ENCODE data around the gene MTCL1.

MTCL1 gene

GRCh38 chr18:8849696-8850095 lies 144.3 kb downstream of the MTCL1 start:
- TF ChIP-seq, protein P1, sequence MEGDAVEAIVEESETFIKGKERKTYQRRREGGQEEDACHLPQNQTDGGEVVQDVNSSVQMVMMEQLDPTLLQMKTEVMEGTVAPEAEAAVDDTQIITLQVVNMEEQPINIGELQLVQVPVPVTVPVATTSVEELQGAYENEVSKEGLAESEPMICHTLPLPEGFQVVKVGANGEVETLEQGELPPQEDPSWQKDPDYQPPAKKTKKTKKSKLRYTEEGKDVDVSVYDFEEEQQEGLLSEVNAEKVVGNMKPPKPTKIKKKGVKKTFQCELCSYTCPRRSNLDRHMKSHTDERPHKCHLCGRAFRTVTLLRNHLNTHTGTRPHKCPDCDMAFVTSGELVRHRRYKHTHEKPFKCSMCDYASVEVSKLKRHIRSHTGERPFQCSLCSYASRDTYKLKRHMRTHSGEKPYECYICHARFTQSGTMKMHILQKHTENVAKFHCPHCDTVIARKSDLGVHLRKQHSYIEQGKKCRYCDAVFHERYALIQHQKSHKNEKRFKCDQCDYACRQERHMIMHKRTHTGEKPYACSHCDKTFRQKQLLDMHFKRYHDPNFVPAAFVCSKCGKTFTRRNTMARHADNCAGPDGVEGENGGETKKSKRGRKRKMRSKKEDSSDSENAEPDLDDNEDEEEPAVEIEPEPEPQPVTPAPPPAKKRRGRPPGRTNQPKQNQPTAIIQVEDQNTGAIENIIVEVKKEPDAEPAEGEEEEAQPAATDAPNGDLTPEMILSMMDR (IDR thresholded peaks at IDR 0.05; ENCODE audit: low read depth, low read length, missing control alignments) = no peak
- H3K4me3 ChIP-seq (ENCODE audit: low read depth, low read length) = no peak overlapping the region
- DNase-seq (ENCODE audit: low read depth) = no peak

- H3K4me3 ChIP-seq (ENCODE audit: low read depth, low read length) = no peak overlapping the region
- DNase-seq (ENCODE audit: low read depth) = no peak
- TF ChIP-seq, protein P1 (IDR thresholded peaks at IDR 0.05; ENCODE audit: low read depth, low read length, missing control alignments) = no peak
Observed at GRCh38 chr18:8851659-8852058, 146.3 kb downstream of the MTCL1 start.

GRCh38 chr18:8854550-8854949 lies 149.2 kb downstream of the MTCL1 start:
- no peak for DNase-seq (ENCODE audit: low read depth)
- TF ChIP-seq, protein P1 (IDR thresholded peaks at IDR 0.05; ENCODE audit: low read depth, low read length, missing control alignments) = no peak

DNA sequence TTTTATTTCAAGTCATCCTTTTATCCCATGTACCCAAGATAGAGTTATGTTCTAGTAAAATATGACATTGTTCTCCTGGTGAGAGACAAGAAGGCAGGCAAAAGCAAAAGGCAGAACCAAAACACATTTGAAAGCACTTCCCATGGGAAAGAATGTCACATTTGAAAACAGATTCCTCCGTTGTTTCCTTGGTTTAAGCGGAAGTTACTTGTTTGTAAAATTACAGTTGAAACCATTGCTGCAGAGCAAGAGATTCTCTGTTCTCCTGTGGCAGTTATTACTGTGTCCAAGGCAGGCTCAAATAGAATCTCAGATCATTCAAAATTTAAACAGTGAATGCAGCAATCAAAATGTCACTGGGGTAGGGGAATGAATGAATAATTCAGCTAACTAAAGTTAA lies 149.6 kb downstream of the MTCL1 start:
- H3K4me3 ChIP-seq (ENCODE audit: low read depth, low read length) = no peak overlapping the region
- TF ChIP-seq, protein P1 (IDR thresholded peaks at IDR 0.05; ENCODE audit: low read depth, low read length, missing control alignments) = no peak
- no peak for DNase-seq (ENCODE audit: low read depth)

More at GRCh38 chr18:8854550-8854949, 149.2 kb downstream of the MTCL1 start:
- no peak overlapping the region for H3K4me3 ChIP-seq (ENCODE audit: low read depth, low read length)

DNA sequence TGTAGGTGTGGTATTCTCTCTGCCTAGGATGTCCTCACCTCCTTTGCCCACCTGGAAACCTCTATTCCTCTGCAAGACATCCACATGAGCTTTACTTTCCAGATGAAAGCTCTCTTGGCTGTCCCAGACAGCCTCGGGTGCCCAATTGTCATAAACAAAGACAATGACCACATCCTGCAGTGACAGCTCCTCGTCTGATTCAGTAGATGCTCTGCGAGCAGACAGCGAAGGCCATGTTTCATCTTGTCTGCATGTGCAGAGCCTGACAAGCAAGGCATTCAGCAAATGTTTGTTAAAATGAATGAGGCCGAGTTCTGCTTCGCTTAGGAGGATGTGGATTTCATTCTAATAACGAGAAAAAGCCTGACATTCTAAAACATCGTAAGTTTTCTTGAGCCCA lies 150.9 kb downstream of the MTCL1 start:
- TF ChIP-seq, protein P1 (IDR thresholded peaks at IDR 0.05; ENCODE audit: low read depth, low read length, missing control alignments) = no peak
- no peak overlapping the region for H3K4me3 ChIP-seq (ENCODE audit: low read depth, low read length)
- DNase-seq (ENCODE audit: low read depth) = no peak

DNA sequence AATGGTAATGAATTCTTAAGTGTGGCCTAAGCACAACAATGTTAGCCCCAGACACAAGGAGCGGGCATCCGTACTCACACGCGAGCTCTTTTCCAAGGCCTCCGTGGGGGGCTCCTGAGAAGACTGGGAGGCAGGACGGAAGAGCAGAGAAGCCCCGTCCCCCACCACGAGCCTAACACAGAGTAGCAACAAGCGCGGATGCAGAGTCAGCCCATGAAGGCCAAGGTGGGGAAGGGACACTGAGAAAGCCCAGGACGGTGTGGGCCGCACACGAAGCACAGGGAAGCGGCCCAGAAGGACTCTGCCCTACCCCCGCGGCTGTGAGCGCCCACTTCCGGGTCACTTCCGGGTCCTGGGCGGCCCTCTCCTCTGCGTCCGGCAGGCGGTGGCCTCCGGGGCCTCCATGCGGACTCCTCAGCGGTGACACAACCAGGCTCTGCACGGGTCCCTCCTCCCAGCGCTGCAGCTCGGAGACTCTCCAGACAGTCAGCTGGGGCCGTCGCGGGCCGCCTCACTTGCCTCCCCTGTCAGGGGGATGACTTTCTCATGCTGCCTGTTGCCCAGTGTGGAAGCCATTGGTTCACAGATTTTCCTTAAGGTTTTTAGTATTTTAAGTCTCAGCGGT lies 151.5 kb downstream of the MTCL1 start:
- DNase-seq (ENCODE audit: low read depth) = no peak
- TF ChIP-seq, protein P1 (IDR thresholded peaks at IDR 0.05; ENCODE audit: low read depth, low read length, missing control alignments) = no peak
- no peak overlapping the region for H3K4me3 ChIP-seq (ENCODE audit: low read depth, low read length)

DNA sequence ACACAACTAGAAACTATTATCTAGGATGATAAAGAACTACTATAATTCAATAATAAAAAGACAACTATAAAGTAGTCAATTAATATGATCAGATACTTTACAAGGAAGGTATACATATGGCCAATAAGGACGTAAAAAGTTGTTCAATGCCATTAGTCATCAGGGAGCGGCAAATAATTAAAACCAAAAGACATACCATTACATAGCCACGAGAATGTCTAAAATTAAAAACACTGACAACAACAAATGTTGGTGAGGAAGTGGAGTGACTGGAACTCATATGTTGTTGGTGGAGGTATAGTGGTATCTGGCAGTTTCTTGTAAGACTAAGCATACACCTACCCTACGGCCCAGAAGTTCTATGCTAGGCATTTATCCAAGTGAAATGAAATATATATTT lies 152.4 kb downstream of the MTCL1 start:
- DNase-seq (ENCODE audit: low read depth) = no peak
- H3K4me3 ChIP-seq (ENCODE audit: low read depth, low read length) = no peak overlapping the region
- TF ChIP-seq, protein P1 (IDR thresholded peaks at IDR 0.05; ENCODE audit: low read depth, low read length, missing control alignments) = no peak
